GM15510 (cell line): ENCODE data around the gene AP2A2.

Experiments
- POLR2A ChIP-seq: IDR thresholded peaks from 3 replicates; pipeline ENCODE4 v1.6.1; 2011; ENCODE audit warnings: borderline replicate concordance; ENCODE audit not compliant: insufficient read length; ENCODE audit errors: extremely low read depth

The AP2A2 gene

GRCh38 chr11:895331-896110 lies 30.1 kb upstream of the AP2A2 start:
- TF ChIP-seq POLR2A: no peak

- TF ChIP-seq POLR2A: no peak
These were observed 28.2 kb upstream of the AP2A2 start for GRCh38 chr11:897253-898142.

DNA sequence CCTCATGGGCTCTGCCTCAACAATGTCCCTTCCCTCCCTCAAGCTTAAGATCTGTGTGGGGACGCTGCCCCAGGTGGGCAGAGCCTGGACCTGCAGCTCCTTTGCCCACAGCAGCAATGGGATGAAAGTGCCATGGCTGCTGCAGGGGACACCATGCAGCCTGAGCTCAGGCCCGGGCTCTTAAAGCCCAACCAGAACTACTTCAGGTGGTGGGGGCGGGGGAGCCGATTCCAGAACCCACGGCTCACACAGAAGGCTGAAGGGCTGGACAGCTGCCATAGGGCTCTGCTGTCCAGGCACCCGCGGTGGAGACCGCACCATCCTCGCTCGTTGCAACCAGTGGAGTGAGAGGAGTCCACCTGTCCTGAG lies 27.5 kb upstream of the AP2A2 start:
- no peak for TF ChIP-seq POLR2A

- no peak for TF ChIP-seq POLR2A
These were observed 27.0 kb upstream of the AP2A2 start for GRCh38 chr11:898540-899190.

DNA sequence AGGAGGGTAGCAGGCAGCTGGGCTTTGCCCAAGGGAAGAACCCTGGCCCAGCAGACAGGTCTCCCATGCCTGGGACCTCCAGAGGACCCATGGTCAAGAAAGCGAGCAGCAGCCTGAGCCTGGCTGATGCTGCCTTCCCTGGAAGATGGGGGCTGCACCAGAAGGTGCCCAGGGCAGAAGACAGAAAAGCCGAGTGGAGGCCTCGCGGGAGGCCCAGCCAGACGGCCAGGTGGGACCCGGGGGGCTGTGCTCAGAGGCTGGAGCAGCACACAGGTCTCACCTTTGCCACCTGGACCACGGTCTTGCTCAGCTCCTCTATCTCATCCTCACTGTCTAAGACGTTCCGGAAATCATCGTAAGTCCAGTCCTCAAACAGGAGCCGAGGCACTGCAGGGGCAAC lies 25.9 kb upstream of the AP2A2 start:
- no peak for TF ChIP-seq POLR2A

DNA sequence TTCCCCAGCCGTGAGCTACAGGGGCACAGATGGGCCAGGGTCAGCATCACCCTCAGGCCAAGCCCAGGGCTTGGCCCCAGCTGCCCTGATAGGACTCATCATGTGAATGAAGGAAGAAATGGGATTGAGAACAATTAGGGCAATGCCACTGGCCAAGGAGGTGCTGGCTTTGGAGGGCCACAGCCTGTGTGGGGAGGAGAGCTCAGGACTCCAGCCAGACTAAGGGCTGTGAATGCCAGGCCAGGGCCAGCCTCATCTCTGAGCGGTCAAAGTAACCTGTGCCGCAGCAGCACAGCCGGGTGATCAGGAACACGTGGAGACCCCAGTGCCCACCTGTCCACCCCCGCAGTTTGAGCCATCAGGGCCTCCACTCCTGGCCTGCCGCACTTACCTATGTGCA lies 25.1 kb upstream of the AP2A2 start:
- no peak for TF ChIP-seq POLR2A

GRCh38 chr11:901452-902061 lies 24.1 kb upstream of the AP2A2 start:
- no peak for TF ChIP-seq POLR2A

DNA sequence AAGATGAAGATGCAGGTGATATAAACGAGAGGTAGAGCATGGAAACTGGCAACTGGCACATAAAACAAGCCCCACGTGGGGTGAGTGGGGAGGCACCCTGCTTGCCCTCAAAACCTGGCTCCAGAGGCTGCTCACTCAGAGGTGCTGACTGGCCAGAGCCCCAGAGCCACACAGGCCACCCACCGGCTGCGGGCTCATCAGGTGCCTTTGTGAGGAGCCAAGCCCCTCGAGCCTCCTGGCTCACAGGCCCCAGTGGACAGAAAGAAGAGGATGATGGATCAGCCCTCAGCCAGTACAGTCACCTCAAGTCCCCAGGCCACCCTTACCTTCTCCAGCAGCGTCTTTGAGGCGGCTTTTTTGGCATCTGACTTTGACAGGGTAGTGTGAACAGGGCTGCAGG lies 21.3 kb upstream of the AP2A2 start:
- TF ChIP-seq POLR2A: no peak

GRCh38 chr11:905952-906351 lies 19.7 kb upstream of the AP2A2 start:
- TF ChIP-seq POLR2A: no peak

DNA sequence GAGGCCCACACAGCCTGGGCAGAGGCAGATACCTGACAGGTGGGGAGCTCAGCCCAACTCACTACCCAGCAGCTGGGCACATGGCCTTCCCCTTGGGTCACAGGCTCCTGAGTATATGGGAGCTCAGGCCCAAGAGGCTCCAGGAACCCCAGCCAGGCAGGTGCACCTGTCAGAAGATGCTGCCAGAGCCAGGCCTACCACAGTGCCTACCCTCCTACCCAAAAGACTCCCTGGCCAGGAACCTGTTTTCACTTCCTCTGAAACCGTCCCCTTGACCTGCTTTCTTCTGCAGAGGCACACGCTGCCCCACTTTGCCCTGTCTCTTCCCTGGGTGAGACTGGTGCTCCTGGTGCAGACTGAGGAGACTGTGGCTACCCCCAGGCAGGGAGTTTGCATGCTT lies 18.0 kb upstream of the AP2A2 start:
- no peak for TF ChIP-seq POLR2A

GRCh38 chr11:908273-908672 lies 17.4 kb upstream of the AP2A2 start:
- no peak for TF ChIP-seq POLR2A

DNA sequence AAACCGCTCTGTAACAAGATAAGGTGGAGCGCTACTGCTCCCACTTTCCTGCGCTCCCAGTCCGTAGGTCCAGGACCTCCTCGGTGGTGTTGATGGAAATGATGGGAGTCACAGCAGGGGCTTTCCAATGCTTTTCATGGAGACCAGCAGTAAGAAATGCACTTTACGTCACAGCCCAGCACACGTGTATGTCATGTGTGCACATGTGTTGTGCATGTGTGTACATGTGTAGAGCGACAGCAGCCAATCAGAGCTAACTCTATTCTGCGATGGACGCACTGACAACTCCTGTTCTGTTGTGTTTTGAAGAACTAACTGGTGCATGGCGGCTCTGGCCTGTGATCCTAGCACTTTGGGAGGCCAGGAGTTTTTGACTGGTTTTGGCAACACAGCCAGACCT lies 16.3 kb upstream of the AP2A2 start:
- no peak for TF ChIP-seq POLR2A

GRCh38 chr11:910044-910588 lies 15.6 kb upstream of the AP2A2 start:
- no peak for TF ChIP-seq POLR2A

DNA sequence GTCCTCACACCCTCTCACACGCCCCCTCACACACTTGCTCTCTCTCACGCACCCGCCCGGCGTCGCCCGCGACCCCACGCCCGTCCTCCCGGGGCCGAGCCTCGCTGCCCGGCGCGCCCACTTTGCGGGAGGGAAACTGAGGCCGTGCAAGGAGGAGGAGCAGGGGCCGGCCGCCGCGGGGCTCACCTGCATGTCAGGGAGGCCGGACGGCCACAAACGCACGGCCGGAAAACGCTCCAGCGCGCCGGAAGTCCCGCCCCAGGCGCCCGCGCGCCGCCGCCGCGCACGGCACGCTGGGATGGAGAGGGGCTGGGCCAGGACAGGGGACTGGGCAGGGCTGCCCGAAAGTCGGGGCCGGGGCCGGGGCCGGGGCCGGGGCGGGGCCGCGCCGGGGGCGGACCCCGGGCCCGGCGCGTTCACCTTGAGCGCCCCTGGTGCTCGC lies 15.1 kb upstream of the AP2A2 start, which contains the start of gene CHID1:
CHID1 (minus strand) TSS at position 222 of the 442 bp plus-strand sequence. CDS start 5,994 bp downstream, outside the sequence.
- TF ChIP-seq POLR2A: peak; percentile 87
